GM21381 (cell line): ENCODE data around the gene COL11A2.

Experiments used
- ATAC-seq: cut with Tn5 transposase; IDR thresholded peaks from one replicate; pipeline ENCODE4 v1.9.1; 2021; ENCODE audit warnings: mild to moderate bottlenecking, moderate library complexity; ENCODE audit not compliant: unreplicated experiment

The COL11A2 gene

DNA sequence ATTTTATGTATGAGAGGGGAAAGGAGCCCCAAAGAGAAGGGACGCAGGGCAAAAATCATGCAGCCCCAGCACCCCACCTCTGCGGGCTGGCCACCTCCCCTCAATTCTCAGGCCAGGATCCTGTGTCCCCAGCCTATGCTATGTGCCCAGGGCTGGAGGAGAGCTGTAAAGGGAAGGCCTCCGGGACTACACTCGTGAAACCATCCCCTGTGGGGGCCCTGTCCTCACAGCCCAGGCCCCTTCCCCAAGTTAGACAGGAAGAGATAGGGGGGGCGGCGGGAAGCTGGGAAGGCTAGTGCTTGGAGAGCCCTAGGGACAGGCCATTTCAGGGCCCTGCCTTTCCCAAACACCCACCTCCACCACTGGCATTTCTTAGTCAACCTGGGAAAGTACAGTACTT is 1.4 kb upstream of the COL11A2 start:
- ATAC-seq = no peak

DNA sequence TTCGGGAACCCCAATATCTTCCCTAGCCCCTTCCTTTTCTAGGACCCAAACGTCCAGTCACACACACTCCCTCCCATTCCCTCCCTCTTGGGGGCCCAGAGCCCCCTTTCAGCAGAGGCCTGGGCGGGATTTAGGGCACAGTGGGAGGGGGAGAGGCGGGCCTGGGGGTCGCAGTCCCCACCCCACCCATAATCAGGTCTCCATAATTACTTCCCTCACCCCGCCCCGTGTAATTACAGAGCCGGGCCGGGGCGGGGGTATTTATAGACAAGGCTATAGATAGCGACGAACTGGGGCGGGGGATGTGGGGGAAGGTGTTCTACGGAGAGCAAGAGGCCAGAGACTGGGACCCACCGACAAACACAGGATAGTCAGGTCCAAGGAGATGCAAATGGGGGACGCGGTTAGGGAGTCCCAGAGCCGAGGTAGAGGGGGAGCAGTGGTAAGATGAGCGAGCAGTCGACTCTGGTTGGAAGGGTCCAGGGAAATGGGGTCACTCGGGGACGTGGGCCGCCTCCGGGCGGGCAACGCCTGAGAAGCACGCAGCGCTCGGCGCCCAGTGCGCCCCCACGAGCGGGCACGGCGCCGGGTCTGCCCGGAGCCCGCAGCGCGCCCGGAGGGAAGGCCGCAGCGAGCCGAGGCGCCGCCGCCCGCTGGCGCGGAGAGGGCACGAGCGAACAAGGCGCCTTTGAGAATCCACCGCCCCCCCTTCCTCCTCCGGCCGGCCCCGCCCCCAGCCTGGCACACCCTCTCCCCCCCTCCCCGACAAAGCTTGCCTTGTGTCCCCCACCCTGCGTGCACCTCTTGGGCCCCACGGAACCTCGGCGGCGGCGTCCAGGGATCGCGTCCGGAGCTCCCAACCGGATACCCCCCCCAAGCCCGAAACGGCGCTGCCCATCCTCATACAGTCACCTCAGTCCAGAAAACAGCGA is 670 bp upstream of the COL11A2 start:
- no peak for ATAC-seq

DNA sequence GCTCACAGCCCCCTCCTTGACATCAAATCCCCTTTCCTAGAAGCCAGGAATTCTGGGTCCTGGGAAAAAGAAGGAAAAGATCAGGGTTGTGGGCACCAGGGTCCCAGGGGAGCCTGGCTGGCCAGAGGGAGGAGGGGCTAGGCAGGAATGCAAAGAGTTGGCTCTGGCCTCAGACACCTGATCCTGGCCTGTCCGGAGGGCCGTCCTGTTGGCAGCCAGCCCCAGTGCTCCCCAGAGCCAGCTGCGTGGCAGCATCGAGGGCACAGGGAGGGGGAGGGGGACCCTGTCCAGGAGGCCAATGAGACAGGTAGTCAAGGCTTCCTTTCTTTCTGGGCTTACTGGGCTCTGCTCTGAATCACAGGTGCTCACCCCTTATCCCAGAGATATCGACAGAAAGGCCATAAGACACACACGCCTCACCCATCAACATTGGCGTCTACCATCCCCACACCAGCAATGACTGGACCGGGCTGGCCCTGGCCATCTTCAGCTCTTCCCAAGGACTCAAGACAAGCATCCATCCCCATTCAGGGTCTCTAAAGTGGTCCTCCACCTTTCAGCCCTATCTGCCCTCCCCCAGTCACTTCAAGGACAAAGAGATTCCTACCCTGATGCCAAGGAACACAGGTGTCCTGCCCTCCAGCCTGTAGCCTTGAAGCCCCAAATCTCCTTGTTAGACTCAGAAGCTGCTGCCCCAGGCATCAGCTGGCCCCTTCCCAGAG is 723 bp downstream of the COL11A2 start:
- no peak for ATAC-seq

DNA sequence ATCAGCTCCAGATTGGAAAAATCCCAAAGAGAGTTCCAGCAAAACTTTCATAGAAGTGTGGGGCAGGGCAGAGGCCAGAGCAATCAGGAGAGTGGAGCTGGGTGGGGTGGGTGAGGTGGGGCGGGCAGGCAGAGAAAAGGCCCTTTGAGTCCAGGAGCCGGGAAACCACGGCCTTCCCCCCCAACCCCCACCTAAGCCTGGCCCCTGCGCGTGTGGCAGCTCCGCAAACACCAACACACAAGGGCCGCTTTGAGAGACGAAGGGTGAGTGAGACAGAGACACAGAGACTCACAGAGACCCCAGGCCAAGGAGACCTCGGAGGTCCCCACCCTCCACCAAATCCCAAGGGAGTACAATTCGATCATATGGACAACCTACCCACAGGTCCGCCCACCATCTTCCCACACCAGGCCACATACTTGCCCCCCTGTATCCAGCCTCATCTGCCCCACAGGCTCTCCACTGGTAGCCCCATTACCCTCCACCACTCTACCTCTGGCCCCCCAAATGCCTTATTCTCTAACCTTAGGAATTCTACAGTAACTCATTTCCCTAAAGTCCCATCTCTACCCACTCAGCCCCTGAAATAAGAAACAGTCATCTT is 1.7 kb downstream of the COL11A2 start:
- ATAC-seq = no peak

DNA sequence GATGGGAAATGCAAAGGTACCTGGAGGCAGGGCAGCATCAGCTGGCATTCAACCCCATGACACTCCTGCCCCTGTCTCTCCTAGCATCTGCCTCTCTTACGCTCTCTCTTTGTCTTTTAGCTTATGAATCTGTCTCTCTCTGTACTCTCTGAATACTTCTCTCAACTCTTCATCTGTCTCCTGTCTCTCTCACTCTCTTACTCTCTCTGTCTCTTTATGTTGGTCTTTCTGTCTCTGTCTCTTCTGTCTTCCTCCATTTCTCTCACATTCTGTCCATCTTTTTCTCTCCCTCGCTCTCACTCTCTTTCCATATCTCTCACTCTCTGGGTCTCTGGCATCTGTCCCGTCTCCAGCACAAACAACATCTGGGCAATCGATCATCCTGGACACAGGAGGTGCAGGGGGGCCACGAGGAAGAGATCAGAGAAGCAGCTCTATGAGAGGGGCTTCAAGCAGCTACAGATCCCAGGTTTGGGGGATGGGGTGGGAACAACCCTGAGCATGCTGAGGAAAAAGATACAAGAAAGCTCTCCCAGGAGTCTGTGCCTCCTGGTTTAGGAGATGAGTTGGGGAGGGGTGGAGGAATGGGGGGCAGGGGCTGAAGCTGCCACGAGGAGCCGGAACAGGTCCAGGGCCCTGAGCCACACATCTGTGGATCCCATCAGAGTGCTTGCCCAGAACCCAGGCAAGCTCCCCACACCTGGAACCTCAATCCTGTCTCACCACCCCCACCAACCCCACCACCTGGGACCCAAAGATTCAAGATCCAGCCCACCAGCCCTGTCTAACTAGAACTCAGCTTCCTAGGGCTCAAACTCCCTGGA is 2.4 kb downstream of the COL11A2 start:
- no peak for ATAC-seq

DNA sequence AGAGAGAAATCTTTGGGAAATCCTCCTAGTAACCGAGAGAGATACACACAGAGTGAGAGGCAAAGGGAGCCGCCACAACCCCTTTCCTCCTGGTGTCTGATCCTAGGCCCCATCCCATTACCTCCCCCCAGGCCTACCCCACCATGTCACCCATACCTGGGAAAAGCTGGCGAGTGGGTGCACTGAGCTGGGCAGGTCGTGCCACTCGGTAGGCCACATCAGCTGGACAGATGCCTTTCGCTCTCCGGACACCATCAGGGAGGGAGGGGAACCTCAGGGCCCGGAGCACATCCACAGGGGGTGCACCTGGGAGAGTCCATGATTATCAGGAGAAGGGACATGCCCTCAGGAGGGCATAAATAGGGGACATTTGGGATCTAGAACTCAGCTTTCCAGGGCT is 3.1 kb downstream of the COL11A2 start:
- ATAC-seq = no peak

DNA sequence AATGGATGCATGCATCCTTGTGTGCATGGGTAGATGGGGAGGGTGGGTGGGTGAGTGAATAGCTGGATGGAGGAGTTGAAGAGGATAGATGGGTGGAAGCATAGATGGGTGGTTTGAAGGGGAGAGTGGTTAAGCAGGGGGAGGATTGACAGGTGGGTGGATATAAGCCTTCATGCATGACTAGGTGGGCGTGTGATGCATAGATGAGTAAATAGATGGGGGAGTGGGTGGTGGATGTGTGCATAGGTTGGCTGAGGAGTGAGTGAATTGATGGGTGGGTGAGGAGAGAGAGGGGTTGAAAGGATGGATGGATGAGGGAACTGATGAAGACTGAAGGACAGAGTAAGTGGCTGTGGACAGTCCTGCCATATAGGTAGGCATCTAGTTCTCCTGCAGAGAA is 4.5 kb downstream of the COL11A2 start:
- no peak for ATAC-seq

DNA sequence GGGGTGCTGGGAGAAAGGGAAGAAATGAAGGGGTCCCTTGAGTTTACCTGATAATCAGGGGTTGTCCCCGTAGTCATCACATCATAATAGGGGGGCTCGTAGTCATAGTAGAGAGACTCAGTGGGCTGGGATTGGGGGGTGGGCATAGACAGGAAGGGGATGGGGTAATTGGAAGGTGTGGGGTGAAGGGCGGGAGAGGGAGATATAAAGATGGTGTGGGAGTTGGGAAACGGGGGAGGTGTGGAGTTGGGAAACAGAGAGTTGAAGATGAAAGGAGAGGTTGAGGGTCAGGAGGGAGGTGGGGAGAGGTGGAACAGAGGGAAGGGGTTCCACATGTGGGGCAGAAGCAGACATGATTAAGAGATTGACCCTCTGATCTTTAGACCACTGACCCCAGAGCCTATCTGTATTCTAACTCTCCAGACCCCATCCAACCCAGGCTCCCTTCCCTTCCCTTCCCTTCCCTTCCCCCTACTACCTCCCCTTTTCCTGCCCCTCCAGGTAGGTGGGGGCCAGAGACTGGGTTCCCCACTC is 6.5 kb downstream of the COL11A2 start:
- ATAC-seq = no peak

DNA sequence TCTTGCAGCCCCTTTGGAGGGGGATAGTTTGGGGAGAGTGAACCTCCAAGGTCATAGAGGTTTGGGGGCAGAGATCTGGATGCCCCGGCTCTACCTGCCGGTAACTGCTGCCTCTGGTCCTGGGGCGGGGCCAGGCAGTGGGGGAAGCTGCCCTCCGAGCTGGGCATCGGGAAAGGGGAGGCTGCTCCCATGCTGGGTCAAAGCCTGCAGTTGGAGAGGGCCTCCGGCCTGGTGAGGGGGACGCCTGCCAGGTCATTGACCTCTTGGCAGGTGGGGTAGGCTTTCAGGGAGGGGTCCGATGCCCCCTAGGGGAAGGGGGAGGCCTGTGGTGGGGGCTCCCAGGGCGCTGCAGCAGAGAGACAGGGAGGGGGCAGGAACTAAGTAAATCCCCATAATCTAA is 7.1 kb downstream of the COL11A2 start:
- ATAC-seq = no peak

DNA sequence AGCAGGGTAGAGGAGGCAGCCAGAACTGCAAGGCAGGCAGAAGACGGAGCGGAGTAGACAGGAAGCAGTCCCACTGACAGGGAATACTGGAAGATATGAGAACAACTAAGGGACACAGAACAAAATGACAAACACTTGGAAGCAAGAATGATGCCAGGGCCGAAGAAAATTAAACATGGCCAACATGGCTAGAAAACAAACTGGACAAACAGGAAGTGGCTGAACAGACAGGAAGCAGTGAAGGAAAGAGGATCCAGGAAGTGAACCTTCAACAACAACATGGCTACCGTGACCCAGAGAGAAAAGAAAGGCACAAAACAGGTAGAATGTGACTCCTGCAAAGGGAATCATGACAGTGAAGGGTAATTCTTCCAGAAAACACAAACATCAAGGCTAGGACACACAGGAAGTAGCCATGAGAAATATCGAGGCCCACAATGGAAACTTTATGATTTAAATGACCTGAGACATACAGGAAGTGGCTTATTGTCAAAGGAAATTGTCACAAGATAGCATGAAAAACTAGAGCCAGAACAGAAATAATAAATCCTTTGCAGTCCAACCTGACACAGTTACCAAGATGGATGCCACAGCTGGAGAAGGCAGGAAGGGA is 9.1 kb downstream of the COL11A2 start:
- no peak for ATAC-seq

DNA sequence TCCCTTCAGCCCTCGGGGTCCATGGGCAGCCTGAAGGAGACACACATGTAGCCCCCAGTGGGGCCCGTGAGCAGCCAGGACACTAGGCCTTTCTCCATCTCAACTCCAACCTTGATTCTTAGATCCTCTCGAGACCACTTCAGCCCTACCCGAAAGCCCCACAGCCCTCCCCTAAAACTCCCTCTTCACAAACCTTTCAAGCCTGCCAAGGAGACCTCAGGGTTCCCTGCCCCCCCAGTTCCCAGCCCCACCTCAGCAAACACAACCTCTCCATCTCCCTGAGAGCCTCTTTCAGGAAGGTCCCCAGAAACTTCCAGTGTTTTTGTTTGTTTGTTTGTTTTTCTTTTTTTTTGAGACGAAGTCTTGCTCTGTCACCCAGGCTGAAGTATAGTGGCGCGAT is 11.1 kb downstream of the COL11A2 start:
- ATAC-seq = no peak

DNA sequence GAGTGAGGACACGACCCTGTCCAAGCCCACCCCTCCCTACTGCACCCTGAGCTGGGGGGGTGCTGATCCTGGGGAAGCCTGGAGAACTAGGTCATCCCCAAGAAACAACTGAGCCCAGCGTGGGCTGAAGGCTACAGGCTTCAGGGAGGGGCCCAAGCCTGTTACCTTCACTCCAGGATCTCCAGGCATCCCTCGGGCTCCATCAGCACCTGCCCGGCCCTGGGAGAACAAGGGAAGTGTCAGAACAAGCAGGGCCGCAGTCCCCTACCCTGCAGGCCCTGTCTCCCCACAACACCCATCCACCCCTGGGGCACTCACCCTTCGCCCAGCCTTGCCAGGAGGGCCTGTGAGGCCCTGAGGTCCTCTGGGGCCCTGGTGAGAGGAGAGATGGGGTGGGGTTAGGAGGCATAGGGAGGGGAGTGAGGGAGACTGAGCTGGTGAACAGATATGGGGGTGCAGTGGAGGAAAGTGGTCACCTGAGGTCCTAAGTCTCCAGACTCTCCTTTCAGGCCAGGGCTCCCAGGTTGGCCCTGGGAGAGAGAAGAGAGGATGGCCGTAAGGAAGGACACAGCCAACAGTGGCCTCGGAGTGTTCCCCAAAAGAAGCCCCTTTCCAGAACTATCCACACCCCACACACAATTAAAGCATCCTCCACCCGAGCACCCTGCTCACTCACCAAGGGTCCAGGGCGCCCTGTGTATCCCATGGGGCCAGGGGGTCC is 13.4 kb downstream of the COL11A2 start:
- no peak for ATAC-seq

DNA sequence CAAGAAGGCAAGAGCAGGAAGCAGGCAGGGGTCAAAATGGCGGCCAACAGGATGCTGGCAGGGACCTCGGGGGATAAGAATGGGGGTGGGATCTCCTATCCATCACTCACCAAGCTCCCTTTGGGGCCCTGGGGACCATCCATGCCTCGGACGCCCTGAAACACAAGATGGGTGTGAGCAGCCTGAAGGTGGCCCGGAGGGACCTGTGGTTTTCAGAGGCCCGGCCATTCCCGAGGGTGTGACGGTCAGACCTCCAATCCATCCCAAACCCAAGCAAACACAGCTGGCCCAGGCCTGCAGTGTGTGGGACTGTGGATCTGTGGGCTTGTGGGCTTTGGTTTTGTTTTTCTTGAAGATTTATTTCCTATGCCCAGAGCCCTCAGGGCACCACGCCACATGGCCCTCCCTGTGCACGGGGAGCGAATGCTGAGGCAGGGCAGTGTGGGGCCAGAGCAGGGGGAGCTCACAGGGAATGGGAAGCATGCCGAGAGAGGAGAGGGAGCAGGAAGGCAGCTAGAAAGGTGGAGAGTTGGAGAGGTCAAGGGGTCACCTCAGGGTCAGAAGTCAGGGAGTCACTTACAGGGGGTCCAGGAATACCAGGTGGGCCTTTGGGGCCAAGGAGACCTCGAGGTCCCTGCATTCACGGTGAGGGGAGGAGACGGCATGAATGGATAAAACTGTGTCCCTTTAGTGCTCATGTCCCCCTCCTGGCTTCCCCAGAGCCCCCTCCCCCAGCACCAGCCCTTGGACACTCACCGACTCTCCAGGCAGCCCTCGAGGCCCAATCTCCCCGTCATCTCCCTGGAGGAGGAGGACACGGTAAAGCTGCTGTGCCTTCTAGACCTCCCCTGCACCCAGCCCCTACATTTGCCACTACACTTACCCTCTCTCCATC is 14.5 kb downstream of the COL11A2 start:
- no peak for ATAC-seq

DNA sequence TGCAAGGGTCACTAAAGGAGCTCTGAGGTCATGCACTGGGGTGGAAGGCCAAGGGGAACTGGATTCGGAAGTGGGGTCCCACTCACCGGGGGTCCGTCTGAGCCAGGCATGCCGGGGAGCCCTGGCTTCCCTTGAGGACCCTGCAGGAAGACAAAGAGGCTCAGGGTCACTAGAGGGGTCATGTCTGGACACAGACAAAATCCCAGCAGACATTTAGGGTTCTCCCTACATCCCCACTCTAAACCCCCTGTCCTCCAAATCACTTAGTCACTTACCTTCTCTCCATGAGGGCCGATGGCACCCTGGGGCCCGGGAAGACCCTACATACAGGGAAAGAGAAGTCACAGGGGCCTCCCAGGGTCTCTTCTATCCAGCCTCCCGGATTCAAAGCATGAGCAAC is 15.4 kb downstream of the COL11A2 start:
- ATAC-seq = no peak

DNA sequence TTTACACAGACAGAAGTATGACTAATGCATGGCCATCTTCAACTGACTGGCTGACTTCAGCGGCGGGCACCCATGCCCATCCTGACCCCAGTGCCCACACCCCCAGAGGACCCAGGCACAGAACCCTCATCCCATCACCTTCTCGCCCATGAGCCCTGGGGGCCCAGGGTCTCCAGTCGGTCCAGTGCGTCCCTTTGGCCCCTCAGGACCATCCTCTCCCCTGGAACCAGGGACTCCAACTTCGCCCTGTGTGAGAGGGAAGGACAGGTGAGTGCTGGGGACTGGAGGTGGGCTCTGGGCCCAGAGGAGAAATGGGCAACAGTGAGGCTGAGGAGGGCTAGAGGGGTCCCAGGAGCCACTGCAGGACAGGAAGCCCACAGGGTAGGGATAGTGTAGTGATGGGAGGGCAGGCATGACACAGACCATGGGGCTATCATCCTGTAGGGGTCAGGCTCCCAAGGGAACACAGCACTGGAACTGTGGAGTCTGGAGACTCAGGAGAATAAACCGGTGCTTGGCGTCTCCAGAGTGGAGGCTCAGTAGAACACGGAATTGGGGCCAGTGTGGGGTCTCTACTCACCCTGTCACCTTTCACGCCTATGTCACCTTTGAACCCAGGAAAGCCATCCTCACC is 16.7 kb downstream of the COL11A2 start:
- no peak for ATAC-seq

DNA sequence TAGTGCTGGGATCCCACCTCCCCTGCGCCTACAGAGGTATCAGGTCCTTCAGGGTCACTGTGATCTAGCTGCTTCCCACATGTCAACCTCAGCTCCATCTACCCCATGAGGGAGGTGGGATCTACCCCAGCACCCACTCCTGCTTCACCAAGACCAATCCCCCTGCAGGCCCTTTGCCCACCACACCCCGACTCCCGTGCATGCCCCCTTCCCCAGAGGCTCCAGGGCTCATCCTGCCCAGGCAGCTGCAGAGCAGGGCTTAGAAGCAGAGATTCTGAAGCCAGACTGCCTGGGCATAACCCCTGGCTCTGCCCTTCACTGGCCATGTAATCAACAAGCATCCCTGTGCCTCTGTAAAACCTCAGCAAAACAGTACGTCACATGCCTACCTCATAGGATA is 17.5 kb downstream of the COL11A2 start:
- ATAC-seq = no peak

DNA sequence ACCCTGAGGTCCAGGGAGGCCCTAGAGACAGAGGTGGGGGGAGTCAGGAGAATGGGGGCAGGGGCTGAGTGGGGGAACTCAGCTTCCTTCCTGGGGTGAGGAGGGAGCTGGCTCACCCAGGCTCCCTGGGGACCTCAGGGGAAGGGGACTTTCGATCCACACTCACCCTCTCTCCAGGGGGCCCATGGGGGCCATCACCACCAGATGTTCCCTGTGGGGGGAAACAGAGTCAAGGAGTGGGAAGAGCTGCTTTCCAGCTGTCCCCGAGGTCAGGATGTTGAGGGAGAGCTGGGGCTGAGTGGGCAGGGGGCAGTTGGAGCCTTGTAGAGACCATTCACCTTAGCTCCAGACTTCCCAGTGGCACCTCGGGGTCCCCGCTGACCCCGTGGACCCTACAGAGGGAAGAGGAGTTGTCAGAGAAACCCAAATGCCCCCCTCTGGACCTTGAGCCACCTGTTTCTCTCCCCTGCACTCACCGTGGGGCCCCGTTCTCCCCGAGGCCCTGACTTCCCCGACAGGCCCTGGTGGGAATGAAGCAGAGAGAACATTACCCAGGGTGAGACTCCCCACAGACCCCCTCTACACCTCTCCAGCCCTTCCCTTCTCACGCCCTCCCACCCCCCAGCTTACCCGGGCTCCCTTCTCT is 18.6 kb downstream of the COL11A2 start:
- no peak for ATAC-seq
